HCT116 (cell line): ENCODE results near the gene COL8A2. TPM values are rescaled to one million over a fixed set of nuclear protein-coding genes. Genes with fewer than 3 reads are reported as not detected.

ENCODE experiments used
- ATAC-seq: fragments of 200-7000 bp; cut with Tn5 transposase; 2 replicates; pipeline ENCODE4 v1.9.1; 2020; ENCODE audit warnings: mild to moderate bottlenecking, moderate library complexity
- Bru-seq: library from RNA; stranded (reverse); fragments of 400-500 nt; gene quantifications from one replicate; lab custom pipeline; 2021; lab: Mats Ljungman, UMichigan
- BruChase-seq, 2 experiments: library from RNA; stranded (reverse); fragments of 400-500 nt; gene quantifications; one replicate each; lab custom pipeline; 2021; lab: Mats Ljungman, UMichigan
- BruUV-seq: library from RNA; stranded (reverse); fragments of 400-500 nt; replicated peaks from 2 replicates; lab custom pipeline; 2021; lab: Mats Ljungman, UMichigan
- CTCF ChIA-PET: fragments of 300-600 bp; sonication (Branson Sonifier 250); formaldehyde crosslinking; loops from one replicate; lab custom pipeline; 2021; ENCODE audit warnings: antibody characterized with exemption; lab: Charles Lee
- POLR2A ChIA-PET: fragments of 300-600, 350-600 bp; sonication (Branson Sonifier 250); formaldehyde crosslinking; loops from one replicate; lab custom pipeline; 2021; ENCODE audit warnings: antibody characterized with exemption; lab: Charles Lee
- RAD21 ChIA-PET, 2 experiments: fragments of 300-600 bp; sonication (Branson Sonifier 250); formaldehyde crosslinking; loops; one replicate each; lab custom pipeline; 2023; ENCODE audit warnings: low total read pairs in 2 of 2; ENCODE audit not compliant: uncharacterized antibody in 2 of 2, unreplicated experiment in 2 of 2, low non-redundant PET in 1 of 2; lab: Charles Lee
- DNase-seq: peaks from one replicate; pipeline ENCODE4 v3.0.0-alpha.2; 2010; ENCODE audit warnings: low read depth, low spot score
- H2AFZ ChIP-seq: fragments of 200-600 bp; shearing (Covaris generic), sonication (generic); 2 replicates; pipeline ENCODE4 v1.6.1; 2017; ENCODE audit warnings: low read depth, mixed run types, mixed read lengths, antibody characterized with exemption, low read length; ENCODE audit not compliant: poor library complexity, severe bottlenecking
- H3K27ac ChIP-seq: 2 replicates; pipeline ENCODE4 v1.5.1; 2012; ENCODE audit warnings: low read depth, low read length
- H3K27me3 ChIP-seq: fragments of 200-600 bp; sonication (generic); 2 replicates; pipeline ENCODE4 v1.6.1; 2016; ENCODE audit warnings: mixed run types, low read length, mixed read lengths; ENCODE audit not compliant: insufficient read depth
- H3K36me3 ChIP-seq, 2 experiments: fragments of 200-500 bp in 1 of 2; fragments of 200-600 bp in 1 of 2; sonication (Bioruptor generic) in 1 of 2; sonication (generic) in 1 of 2; 2 replicates each; pipeline versions ENCODE4 v1.5.1 to v1.6.1; 2014 to 2016; ENCODE audit warnings: low read length in 2 of 2, inconsistent platforms in 1 of 2, mixed read lengths in 1 of 2, mixed run types in 1 of 2; ENCODE audit not compliant: insufficient read depth in 2 of 2, control insufficient read depth in 1 of 2
- H3K4me1 ChIP-seq, 2 experiments: fragments of 200-600 bp in 1 of 2; sonication (generic) in 1 of 2; 2 replicates each; pipeline versions ENCODE4 v1.5.1 to v1.6.1; 2012 to 2017; ENCODE audit warnings: low read length in 2 of 2, inconsistent platforms in 1 of 2, mild to moderate bottlenecking in 1 of 2, mixed read lengths in 1 of 2, mixed run types in 1 of 2, moderate library complexity in 1 of 2; ENCODE audit not compliant: insufficient read depth in 2 of 2, control insufficient read depth in 1 of 2
- H3K4me2 ChIP-seq: fragments of 200-600 bp; sonication (generic); 2 replicates; pipeline ENCODE4 v1.6.1; 2017; ENCODE audit warnings: mixed run types, low read length, mixed read lengths
- H3K4me3 ChIP-seq, 2 experiments: fragments of 200-600 bp in 1 of 2; sonication (generic) in 1 of 2; replicated peaks in 1 of 2; 2 replicates each; pipeline ENCODE4 v1.5.1; 2011 to 2016; ENCODE audit warnings: low read length in 2 of 2, control low read depth in 1 of 2, low read depth in 1 of 2, mild to moderate bottlenecking in 1 of 2, mixed read lengths in 1 of 2, mixed run types in 1 of 2
- H3K79me2 ChIP-seq: fragments of 200-600 bp; sonication (generic); 2 replicates; pipeline ENCODE4 v1.6.1; 2017; ENCODE audit warnings: mild to moderate bottlenecking, mixed run types, low read length, moderate library complexity, mixed read lengths; ENCODE audit not compliant: insufficient read depth
- H3K9ac ChIP-seq: fragments of 200-600 bp; sonication (generic); 2 replicates; pipeline ENCODE4 v1.6.1; 2016; ENCODE audit warnings: low read length, mixed read lengths
- H3K9me2 ChIP-seq: fragments of 200-600 bp; sonication (generic), shearing (Covaris generic); 2 replicates; pipeline ENCODE4 v1.6.1; 2017; ENCODE audit warnings: mixed run types, mild to moderate bottlenecking, moderate library complexity; ENCODE audit not compliant: insufficient read depth
- H3K9me3 ChIP-seq, 2 experiments: fragments of 200-500 bp in 1 of 2; fragments of 200-600 bp in 1 of 2; sonication (Bioruptor generic) in 1 of 2; sonication (generic) in 1 of 2; 2 replicates each; pipeline ENCODE4 v1.6.1; 2014 to 2017; ENCODE audit warnings: low read length in 2 of 2, mixed read lengths in 2 of 2, inconsistent platforms in 1 of 2, low read depth in 1 of 2, mild to moderate bottlenecking in 1 of 2, mixed run types in 1 of 2, moderate library complexity in 1 of 2; ENCODE audit not compliant: control insufficient read depth in 1 of 2, insufficient read depth in 1 of 2
- H4K20me1 ChIP-seq: fragments of 200-600 bp; sonication (generic), shearing (Covaris generic); 2 replicates; pipeline ENCODE4 v1.6.1; 2017; ENCODE audit warnings: mixed run types, mild to moderate bottlenecking, moderate library complexity; ENCODE audit not compliant: insufficient read depth
- CEBPB ChIP-seq: IDR thresholded peaks from 2 replicates; pipeline ENCODE4 v1.6.1; 2012; ENCODE audit warnings: low read depth
- CTCF ChIP-seq, 3 experiments: fragments of 200-600 bp in 1 of 3; sonication (generic) in 1 of 3; IDR thresholded peaks in 2 of 3; conservative IDR thresholded peaks in 1 of 3; 2 replicates each; pipeline ENCODE4 v1.5.1; 2012 to 2017; ENCODE audit warnings: low read depth in 2 of 3, low read length in 2 of 3, antibody characterized with exemption in 1 of 3, borderline replicate concordance in 1 of 3, control low read depth in 1 of 3, mild to moderate bottlenecking in 1 of 3, mixed read lengths in 1 of 3, mixed run types in 1 of 3, moderate library complexity in 1 of 3; ENCODE audit not compliant: insufficient read depth in 1 of 3
- EGR1 ChIP-seq: IDR thresholded peaks from 2 replicates; pipeline ENCODE4 v1.6.1; 2012; ENCODE audit warnings: low read depth
- ELF1 ChIP-seq: IDR thresholded peaks from 2 replicates; pipeline ENCODE4 v1.6.1; 2012; ENCODE audit warnings: low read depth, borderline replicate concordance
- EZH2 ChIP-seq: fragments of 200-600 bp; sonication (generic); IDR thresholded peaks from 2 replicates; pipeline ENCODE4 v1.6.1; 2017; ENCODE audit warnings: antibody characterized with exemption, mixed run types
- FOSL1 ChIP-seq: IDR thresholded peaks from 2 replicates; pipeline ENCODE4 v1.6.1; 2012; ENCODE audit warnings: low read depth
- MAX ChIP-seq: IDR thresholded peaks from 2 replicates; pipeline ENCODE4 v1.6.1; 2012
- POLR2AphosphoS5 ChIP-seq: IDR thresholded peaks from 2 replicates; pipeline ENCODE4 v1.6.1; 2011; ENCODE audit warnings: mild to moderate bottlenecking, low read depth, low read length, moderate library complexity
- RAD21 ChIP-seq: IDR thresholded peaks from 2 replicates; pipeline ENCODE4 v1.6.1; 2012; ENCODE audit warnings: low read depth, mild to moderate bottlenecking
- REST ChIP-seq: IDR thresholded peaks from 2 replicates; pipeline ENCODE4 v1.6.1; 2012; ENCODE audit warnings: low read depth
- SIN3A ChIP-seq: IDR thresholded peaks from 2 replicates; pipeline ENCODE4 v1.6.1; 2012; ENCODE audit warnings: low read depth
- SP1 ChIP-seq: IDR thresholded peaks from 2 replicates; pipeline ENCODE4 v1.6.1; 2012; ENCODE audit warnings: low read depth
- SRF ChIP-seq: IDR thresholded peaks from 2 replicates; pipeline ENCODE4 v1.6.1; 2012; ENCODE audit warnings: low read depth
- TCF7L2 ChIP-seq: IDR thresholded peaks from 2 replicates; pipeline ENCODE4 v1.7.0; 2011; ENCODE audit warnings: borderline replicate concordance, inconsistent platforms; ENCODE audit not compliant: insufficient read depth, insufficient read length; ENCODE audit errors: extremely low read depth
- YY1 ChIP-seq: IDR thresholded peaks from 2 replicates; pipeline ENCODE4 v1.6.1; 2011; ENCODE audit warnings: low read length, low read depth, moderate library complexity, mild to moderate bottlenecking; ENCODE audit not compliant: insufficient replicate concordance; ENCODE audit errors: extremely low read depth
- ZFX ChIP-seq: fragments of 450-650 bp; IDR thresholded peaks from 2 replicates; pipeline ENCODE4 v1.6.1; 2017
- ZNF274 ChIP-seq: fragments of 200-500 bp; sonication (Bioruptor generic); IDR thresholded peaks from 2 replicates; pipeline ENCODE4 v1.6.1; 2014; ENCODE audit warnings: mild to moderate bottlenecking, low read depth, low read length, inconsistent platforms
- intact Hi-C: fragments of 100-400 bp; cut with micrococcal nuclease; formaldehyde crosslinking; loops from 2 replicates; pipeline ENCODE4 v1.10.0; 2022
- long read RNA-seq: library from polyadenylated mRNA; unstranded; transcript quantifications from one replicate; pipeline ENCODE4 v2.0.0, GENCODE V29; 2021; ENCODE audit not compliant: unreplicated experiment
- polyA plus RNA-seq: library from polyadenylated mRNA; unstranded; fragments of >200 nt; gene quantifications from 2 replicates; pipeline ENCODE4 v1.2.1, GENCODE V29; 2012; ENCODE audit warnings: missing spikeins
- total RNA-seq: library from RNA; stranded (reverse); gene quantifications from one replicate; pipeline ENCODE4 v1.2.1, GENCODE V29; 2021; ENCODE audit not compliant: unreplicated experiment
- TF ChIP-seq, protein P1 (sequence below): IDR thresholded peaks from 2 replicates; pipeline ENCODE4 v1.6.1; 2012

COL8A2 gene
- 0.05 TPM for total RNA-seq
- 0.01 TPM in 1 of 2 replicates, not detected in the other for polyA plus RNA-seq
- percentile 3 among the genes with signal in this experiment for Bru-seq, nascent RNA
- not detected for BruChase-seq, experiment 1, labeled RNA remaining after a 6-hour chase
- not detected for BruChase-seq, experiment 2, labeled RNA remaining after a 2-hour chase
- long read RNA-seq: 0 reads

GRCh38 chr1:36125129-36125991 lies at the start of gene COL8A2:
Gene COL8A2, minus strand, starts transcription at chr1:36125222. Its CDS starts 24,980 bp downstream, at chr1:36100242.
- no peak within 1 kb of the TSS for H2AFZ ChIP-seq
- H3K9me2 ChIP-seq: no peaks in the 10 kb centered on the region
- no peaks in the 10 kb centered on the region for H3K79me2 ChIP-seq
- H3K27me3 ChIP-seq: no peaks in the 10 kb centered on the region
- H4K20me1 ChIP-seq: no peaks in the 10 kb centered on the region
- H3K27ac ChIP-seq: no peak within 1 kb of the TSS
- POLR2A ChIA-PET: no interaction called here
- no peaks in the 10 kb centered on the region for H3K9me3 ChIP-seq
- no peak within 1 kb of the TSS for H3K4me2 ChIP-seq
- no TSS peak for BruUV-seq
- RAD21 ChIA-PET: no interaction called here
- intact Hi-C loops: no loop called here
- no peak within 1 kb of the TSS for H3K9ac ChIP-seq
- TF ChIP-seq ZNF274: no peak
- no peak for TF ChIP-seq POLR2AphosphoS5
- no peak for TF ChIP-seq SIN3A
- no peak for TF ChIP-seq REST
- TF ChIP-seq, protein P1, sequence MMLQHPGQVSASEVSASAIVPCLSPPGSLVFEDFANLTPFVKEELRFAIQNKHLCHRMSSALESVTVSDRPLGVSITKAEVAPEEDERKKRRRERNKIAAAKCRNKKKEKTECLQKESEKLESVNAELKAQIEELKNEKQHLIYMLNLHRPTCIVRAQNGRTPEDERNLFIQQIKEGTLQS: no peak
- TF ChIP-seq CEBPB: no peak
- TF ChIP-seq FOSL1: no peak
- no peak for TF ChIP-seq CTCF (IDR thresholded peaks at IDR 0.05 in 2 of 3, conservative IDR thresholded peaks at IDR 0.05 in 1 of 3; ENCODE audit: borderline replicate concordance in 1 of 3, insufficient read depth in 1 of 3, low read depth in 2 of 3, low read length in 2 of 3)
- TF ChIP-seq SRF: no peak
- no peak for TF ChIP-seq RAD21
- no peak for TF ChIP-seq EGR1
- no peak for TF ChIP-seq YY1
- TF ChIP-seq ZFX: no peak
- TF ChIP-seq SP1: no peak
- TF ChIP-seq TCF7L2: no peak
- no peak for TF ChIP-seq EZH2
- TF ChIP-seq MAX: no peak
- no peak for TF ChIP-seq ELF1
- no peak within 1 kb of the TSS for H3K4me3 ChIP-seq
- no peaks in the 10 kb centered on the region for H3K36me3 ChIP-seq
- no peaks in the 10 kb centered on the region for H3K4me1 ChIP-seq
- ATAC-seq (no peak), DNase-seq (no peak)
- CTCF ChIA-PET: no interaction called here
